ENCODE results near the gene CENPI. TPM values are rescaled to one million over a fixed set of nuclear protein-coding genes. Genes with fewer than 3 reads are reported as not detected.

CENPI gene
- total RNA-seq, 1 experiment from 2014 or later = 26.1 TPM

DNA sequence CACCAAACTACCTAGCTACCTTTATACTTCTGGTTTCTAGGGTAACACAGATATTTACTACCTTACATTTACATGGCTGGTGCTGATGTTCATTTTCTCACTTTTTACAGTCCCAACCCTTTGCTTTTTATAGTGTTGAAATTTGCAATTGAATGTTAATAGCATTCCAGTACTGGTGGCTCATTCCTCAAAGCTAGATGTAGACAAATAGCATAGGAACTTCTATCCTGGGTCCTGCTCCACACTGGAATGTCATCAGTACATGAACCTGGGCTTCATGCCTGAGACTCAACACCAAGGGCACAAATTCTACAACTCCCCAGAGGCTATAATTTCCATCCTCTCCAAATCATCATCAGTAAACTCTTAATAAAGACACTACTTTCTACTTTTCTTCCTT lies 35.8 kb upstream of the CENPI start:
- intact Hi-C loops (cut with micrococcal nuclease; ENCODE audit: unreplicated experiment) = no loop called here
- TF ChIP-seq CTCF (conservative IDR thresholded peaks at IDR 0.05) = no peak
- TF ChIP-seq EZH2 (IDR thresholded peaks at IDR 0.05; ENCODE audit: low read depth) = no peak
- Histone ChIP-seq H3K36me3 (ENCODE audit: low read depth) (no peaks in the 10 kb centered on the region), H3K27me3 (ENCODE audit: insufficient read depth, low read depth) (no peaks in the 10 kb centered on the region), H3K4me1 (replicated peaks; ENCODE audit: insufficient read depth) (peaks cover 10% of the 10 kb centered on the region), H4K20me1 (ENCODE audit: insufficient read depth) (no peaks in the 10 kb centered on the region), H2AFZ (no peak overlapping the region), H3K4me2 (no peak overlapping the region), H3K27ac (no peak overlapping the region), H3K4me3 (no peak overlapping the region), H3K79me2 (ENCODE audit: low read depth) (no peaks in the 10 kb centered on the region), H3K9me2 (ENCODE audit: insufficient read depth) (no peaks in the 10 kb centered on the region), H3F3A (ENCODE audit: insufficient read depth, low read depth) (peaks cover 9% of the 10 kb centered on the region; the same call in 1 of the 2 replicates), H3K9me3 (ENCODE audit: insufficient read depth, low read depth) (no peaks in the 10 kb centered on the region)
- ChIA-PET POLR2A (ENCODE audit: unreplicated experiment) (no interaction called here), CTCF (no interaction called here)
- no peak for DNase-seq
- BruUV-seq (replicated peaks) = no TSS peak

- Histone ChIP-seq H3K79me2 (ENCODE audit: low read depth) (no peaks in the 10 kb centered on the region), H3K4me2 (no peak overlapping the region), H3K36me3 (ENCODE audit: low read depth) (no peaks in the 10 kb centered on the region), H3K4me3 (no peak overlapping the region), H3K9me2 (ENCODE audit: insufficient read depth) (no peaks in the 10 kb centered on the region), H4K20me1 (ENCODE audit: insufficient read depth) (no peaks in the 10 kb centered on the region), H3K27ac (no peak overlapping the region), H3K4me1 (replicated peaks; ENCODE audit: insufficient read depth) (no peaks in the 10 kb centered on the region), H2AFZ (no peak overlapping the region), H3F3A (ENCODE audit: insufficient read depth, low read depth) (no peaks in the 10 kb centered on the region), H3K27me3 (ENCODE audit: insufficient read depth, low read depth) (no peaks in the 10 kb centered on the region), H3K9me3 (ENCODE audit: insufficient read depth, low read depth) (no peaks in the 10 kb centered on the region)
- BruUV-seq (replicated peaks) = no TSS peak
- intact Hi-C loops (cut with micrococcal nuclease; ENCODE audit: unreplicated experiment) = no loop called here
- CTCF ChIA-PET = no interaction called here
- TF ChIP-seq EZH2 (IDR thresholded peaks at IDR 0.05; ENCODE audit: low read depth) (no peak), CTCF (conservative IDR thresholded peaks at IDR 0.05) (no peak)
- no peak for DNase-seq
- POLR2A ChIA-PET (ENCODE audit: unreplicated experiment) = no interaction called here
These were observed 26.4 kb upstream of the CENPI start for GRCh38 chrX:101071582-101071981.

- Histone ChIP-seq H3K9me3 (ENCODE audit: insufficient read depth, low read depth) (no peaks in the 10 kb centered on the region), H2AFZ (no peak within 1 kb of the TSS), H3K9me2 (ENCODE audit: insufficient read depth) (no peaks in the 10 kb centered on the region; the same call in 1 of the 2 replicates), H3K36me3 (ENCODE audit: low read depth) (no peaks in the 10 kb centered on the region), H3K27me3 (ENCODE audit: insufficient read depth, low read depth) (no peaks in the 10 kb centered on the region), H3K4me3 (no peak within 1 kb of the TSS), H3K27ac (no peak within 1 kb of the TSS), H3K79me2 (ENCODE audit: low read depth) (no peaks in the 10 kb centered on the region), H3K4me1 (replicated peaks; ENCODE audit: insufficient read depth) (no peaks in the 10 kb centered on the region), H3K4me2 (no peak within 1 kb of the TSS), H4K20me1 (ENCODE audit: insufficient read depth) (no peaks in the 10 kb centered on the region), H3F3A (ENCODE audit: insufficient read depth, low read depth) (no peaks in the 10 kb centered on the region)
- POLR2A ChIA-PET (ENCODE audit: unreplicated experiment) = interaction anchor here (0.6 kb wide), 1 partner anchor 10 kb away, joined by 3 read pairs; no protein-coding TSS in a partner anchor
- no TSS peak for BruUV-seq (replicated peaks)
- DNase-seq = no peak
- intact Hi-C loops (cut with micrococcal nuclease; ENCODE audit: unreplicated experiment) = no loop called here
- CTCF ChIA-PET = no interaction called here
- TF ChIP-seq EZH2 (IDR thresholded peaks at IDR 0.05; ENCODE audit: low read depth) (no peak), CTCF (conservative IDR thresholded peaks at IDR 0.05) (no peak)
These were observed 19.0 kb upstream of the CENPI start, which contains the start of gene TMEM35A for GRCh38 chrX:101078716-101079598. Gene TMEM35A, plus strand, starts transcription at chrX:101078879. Its CDS starts 124 bp downstream, at chrX:101079003.

Measured in PC-9 (cell line).